HG02885 (cell line): ENCODE results near the gene ORM2.

ENCODE experiments used
- ATAC-seq: cut with Tn5 transposase; IDR thresholded peaks from one replicate; pipeline ENCODE4 v1.9.1; 2021; ENCODE audit warnings: mild to moderate bottlenecking; ENCODE audit not compliant: unreplicated experiment, poor library complexity

The ORM2 gene

DNA sequence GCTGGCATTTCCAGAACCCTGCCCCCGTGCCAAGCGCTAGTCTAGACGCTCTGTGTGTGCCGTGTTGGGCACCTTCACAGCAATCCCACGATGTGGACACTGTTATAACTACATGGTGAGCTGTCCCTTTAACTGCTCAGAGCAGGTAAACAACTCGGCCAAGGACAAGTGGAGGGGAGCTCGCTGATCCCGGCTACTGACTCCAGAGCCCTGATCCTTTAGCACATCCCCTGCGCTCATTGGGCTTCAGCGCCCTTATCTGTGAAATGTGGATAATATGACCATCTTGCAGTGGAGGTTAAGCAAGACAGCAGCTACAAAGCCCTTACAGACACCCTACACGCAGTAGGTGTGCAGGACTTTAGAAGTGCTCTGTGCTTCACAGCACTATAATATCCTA lies 16.5 kb downstream of the ORM2 start:
- ATAC-seq = no peak

DNA sequence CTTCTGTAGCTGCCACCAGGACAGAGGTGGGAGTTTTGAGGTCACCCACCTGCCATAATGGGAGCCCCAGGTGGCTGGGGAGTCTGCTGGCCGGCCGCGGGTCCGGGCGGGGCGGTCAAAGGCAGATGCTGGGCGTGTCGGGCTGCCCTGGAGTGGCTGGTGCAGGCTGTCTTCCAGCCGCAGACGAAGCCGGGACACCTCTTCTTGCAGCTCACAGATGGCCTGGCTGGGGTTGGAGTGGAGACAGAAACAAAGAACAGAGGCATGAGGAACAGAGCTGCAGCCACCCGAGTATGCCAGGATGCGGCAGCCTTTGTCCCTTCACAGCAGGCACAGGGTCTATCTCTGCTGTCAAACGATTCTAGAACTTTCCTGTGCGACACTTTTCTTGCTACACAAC lies 18.0 kb downstream of the ORM2 start:
- no peak for ATAC-seq

DNA sequence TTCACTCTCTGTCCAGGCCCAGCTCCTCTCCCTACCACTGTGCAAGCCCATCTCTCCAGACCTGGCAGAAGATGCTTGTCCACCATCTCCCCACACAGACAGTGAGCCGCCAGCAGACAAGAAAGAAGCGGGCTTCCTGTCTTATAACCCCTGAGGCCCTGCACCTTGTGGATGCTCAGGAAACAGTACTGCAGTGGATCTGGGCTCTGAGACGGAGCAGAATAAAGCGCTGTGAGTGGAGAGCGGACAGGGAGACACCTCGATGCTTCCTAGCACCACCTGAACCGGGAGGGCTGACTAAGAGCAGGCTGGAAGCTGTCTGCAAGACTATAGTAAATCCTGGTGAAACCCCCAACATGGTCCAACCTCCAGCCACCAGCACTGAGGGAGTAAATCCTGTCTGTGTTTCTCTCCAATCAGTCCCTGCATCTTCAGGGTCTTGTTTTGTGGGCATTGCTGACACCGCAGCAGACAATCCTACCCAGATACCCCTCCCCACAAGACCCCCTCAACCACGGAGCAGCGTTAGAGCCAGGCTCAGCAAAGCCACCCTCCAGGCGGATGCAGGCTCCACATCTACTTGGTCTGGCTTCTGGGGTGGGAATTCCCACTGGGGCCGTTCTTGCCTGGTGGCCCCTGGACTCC lies 18.7 kb downstream of the ORM2 start:
- ATAC-seq = no peak

DNA sequence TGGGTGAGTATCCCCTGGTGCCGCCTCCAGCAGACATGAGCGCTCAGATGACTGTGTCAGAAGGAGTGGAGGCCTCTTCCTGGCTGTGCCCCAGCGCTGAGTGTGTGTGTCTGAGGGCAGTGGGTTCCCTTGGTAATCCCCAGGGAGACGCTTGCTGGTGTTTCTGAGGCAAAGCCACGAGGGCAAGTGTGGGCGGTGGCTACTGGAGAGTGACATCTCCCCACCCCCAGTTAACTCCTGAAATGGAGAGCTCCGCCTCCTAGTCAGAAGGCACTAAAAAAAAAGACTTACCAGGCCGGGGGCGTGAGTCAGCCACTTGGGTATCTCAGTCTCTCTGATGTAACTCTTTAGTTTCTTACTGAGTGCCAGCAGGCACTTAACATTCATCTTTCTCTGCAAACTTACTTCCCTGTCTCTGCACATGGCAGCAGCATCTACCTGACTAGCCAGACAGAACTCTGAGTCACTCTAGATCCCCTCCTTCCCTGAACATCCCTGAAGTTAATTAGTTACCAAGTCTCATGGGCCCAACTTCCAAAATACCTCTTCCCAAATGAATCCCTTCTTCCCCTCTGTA lies 19.3 kb downstream of the ORM2 start:
- peak; percentile 88 for ATAC-seq

DNA sequence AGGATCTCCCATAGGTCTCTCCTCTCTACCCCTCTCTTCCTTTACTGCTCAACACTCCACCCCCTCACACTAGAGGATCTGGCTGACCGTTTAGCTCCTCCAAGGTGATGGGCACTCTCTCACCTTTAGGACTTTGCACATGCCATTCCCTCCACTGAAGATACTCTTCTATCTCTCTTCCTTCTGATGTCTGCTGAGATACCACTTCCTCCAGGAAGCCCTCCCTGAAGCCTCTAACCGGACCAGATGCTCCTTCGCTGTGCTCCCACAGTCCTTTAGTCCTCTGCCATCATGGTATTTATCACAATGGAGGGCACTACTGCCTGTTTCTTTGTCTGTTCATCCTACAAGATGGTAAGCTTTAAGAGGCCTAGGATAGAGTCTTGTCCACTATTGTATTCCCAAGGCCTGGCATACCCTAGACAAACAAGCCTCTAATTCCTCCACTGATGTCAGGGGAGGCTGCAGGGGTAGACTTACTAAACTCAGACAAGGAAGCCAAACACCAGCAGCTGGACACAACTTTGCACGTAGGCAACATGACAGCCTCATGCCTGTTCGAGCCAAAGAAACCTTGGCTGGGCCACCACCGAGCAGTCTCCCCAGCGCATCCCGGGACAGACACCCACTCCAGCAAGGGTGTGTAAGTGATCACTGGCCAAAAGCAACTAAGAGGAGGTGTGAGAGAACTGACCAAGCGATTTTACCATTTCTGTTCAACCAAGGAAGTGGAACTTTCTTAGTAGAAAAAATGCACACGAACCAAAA lies 20.2 kb downstream of the ORM2 start:
- no peak for ATAC-seq

DNA sequence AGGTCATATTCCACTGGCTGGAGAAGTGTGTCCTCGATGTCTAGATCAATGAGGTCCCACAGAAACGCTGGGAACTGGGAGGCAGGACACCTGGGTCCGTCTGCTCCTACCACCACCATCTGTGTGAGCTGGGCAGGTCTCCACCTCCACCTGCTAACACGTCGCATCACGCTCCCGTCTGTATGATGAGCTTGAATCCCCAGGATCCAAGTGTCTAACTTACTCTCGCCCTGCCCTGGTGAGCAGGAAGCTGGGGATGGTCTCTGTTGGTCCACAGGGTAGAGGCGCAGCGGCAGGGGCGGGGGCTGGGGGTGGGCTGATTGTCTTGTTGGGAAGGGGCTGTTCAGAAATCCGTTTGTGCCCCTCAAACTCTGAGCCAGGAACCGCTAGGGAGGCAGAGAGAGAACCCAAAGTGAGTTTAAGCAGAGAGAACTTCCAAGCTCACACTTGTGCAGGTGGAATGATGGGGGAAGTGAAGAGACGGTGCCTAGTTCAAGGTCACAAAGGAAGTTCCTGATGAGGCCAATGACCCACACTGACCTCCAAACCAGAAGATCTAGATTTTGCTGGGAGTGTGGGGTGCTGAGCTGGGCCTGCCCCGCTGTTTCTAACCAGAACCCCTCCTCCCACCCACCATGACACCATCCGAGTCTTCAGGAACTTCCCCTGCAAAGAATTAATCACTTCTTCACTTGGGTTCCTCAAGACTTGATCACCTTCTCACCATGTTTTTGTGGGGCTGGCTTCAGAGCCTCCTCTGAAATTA lies 21.1 kb downstream of the ORM2 start:
- ATAC-seq = no peak

DNA sequence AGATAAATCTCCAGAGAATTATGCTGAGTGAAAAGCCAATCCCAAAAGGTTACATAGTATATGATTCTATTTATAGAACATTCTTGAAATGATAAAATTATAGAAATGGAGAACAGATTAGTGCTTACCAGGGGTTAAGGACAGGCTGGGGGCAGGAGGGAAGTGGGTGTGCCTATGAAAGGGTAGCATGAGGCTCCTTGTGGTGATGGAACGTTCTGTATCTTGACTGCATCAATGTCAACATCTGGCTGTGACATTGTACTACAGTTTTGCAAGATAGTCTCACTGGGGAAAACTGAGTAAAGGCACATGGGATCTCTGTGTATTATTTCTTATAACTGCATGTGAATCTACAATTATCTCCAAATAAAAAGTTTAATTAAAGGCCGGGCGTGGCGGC lies 22.3 kb downstream of the ORM2 start:
- ATAC-seq = no peak

DNA sequence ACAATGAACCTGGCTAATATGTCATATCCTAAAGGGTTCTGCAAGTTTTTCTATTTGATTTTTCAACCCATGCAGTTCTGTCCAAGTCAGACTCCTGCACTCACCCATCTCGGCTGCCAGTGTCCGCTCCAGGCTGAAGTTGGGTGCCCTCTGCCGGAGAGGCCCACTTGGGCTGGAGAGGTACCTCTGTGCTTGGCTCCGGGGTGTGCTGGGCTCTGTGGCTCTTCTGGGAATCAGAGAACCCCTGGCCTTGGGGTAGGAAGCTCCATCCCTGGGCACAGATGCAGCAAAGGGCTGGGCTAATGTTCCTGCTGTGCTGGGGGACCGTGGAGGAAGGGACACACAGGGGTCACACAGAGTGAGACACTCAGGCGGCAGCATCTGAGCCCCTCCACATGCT lies 26.2 kb downstream of the ORM2 start:
- ATAC-seq = no peak

DNA sequence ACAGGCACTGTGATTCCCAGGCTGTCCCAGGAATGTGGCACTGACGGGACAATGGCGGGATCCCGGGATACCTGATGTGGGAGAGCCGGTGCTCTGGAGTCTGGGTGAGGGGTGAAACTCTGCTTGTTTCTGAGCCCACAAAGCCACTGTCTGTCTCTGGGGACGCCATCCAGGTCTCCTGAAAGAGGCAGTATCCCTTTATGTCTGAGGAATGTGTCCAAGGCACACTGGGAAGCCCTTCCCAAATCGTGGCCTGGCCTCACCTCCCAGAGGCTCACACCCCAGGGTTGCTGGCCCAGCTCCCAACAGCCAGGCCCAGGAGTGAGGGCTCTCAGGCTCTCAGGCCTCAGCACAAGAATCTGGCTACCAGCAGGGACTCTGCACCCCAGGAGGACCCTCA lies 27.1 kb downstream of the ORM2 start:
- no peak for ATAC-seq

DNA sequence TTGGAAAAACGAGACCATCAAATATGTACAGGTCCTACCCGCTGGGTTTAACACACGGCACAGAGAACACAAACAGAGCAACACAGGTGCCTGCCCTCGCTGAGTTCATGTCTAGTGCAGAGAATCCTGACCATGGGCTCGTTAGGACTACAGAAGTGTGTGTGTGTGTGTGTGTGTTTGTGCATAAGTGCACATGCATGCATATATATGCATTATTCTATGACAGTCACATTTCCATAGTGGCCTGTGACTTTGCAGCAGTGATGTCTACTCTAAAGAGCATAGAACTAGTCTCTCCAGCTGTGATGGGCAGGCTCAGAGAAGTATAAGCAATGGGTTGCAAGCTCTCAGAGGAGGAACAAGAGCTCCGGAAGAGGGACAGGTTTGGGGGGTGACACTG lies 27.7 kb downstream of the ORM2 start:
- ATAC-seq = no peak

DNA sequence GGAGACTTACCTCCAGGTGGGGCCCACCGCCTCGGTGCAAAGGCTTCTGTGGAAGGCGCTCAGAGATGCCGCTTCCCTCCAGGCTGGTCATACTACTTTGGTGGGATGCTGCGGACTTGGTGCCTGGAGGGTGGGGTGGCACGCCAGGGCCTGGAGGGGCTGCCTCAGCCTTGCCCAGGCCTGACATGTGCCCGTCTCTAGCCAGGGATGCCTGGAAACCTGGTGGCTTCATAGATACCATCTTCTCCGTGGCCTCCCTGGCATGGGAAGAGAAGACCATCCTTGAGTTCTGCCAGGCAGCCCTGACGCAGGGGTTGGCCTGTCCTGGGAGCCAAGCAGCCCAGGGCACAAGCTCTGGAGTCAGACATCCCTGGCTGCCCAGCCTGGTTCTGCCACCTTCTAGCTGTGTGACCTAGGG lies 28.3 kb downstream of the ORM2 start:
- ATAC-seq = no peak

DNA sequence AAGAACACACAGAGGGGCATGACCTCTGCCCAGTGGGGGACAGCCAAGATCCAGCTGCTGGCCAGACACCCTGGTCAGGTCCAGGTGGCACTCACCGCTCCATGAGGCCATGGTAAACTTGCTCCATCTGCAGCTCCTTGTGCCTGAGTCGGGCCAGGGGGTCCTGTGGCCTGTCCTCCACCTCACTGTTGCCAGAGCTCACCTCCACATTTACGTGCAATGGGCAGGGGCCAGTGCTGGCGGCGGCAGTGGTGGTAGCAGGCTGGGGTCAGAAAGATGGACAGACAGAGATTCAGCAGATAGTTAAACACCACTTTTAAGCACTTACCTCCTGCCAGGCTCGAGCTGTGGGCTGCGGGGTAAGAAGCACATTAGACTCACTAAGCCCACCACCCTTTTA lies 30.1 kb downstream of the ORM2 start:
- ATAC-seq = no peak

DNA sequence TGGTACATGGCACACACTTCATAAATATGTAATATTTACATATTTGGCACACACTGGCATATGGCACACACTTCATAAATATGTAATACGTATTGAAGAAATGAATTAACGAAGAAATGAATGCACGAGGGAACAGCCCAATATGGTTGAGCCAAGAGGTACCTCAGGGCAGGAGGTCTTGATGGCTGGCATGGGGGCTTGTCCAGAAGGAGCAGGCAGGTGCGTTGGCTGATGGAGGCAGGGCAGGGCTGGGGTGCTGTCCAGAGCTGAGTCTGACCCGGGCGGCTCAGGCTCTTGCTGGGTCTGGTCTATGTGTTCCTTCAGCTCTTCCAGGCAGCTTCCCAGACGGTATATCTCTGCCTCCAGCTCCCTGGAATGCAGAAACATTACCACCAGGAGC lies 31.9 kb downstream of the ORM2 start:
- no peak for ATAC-seq

DNA sequence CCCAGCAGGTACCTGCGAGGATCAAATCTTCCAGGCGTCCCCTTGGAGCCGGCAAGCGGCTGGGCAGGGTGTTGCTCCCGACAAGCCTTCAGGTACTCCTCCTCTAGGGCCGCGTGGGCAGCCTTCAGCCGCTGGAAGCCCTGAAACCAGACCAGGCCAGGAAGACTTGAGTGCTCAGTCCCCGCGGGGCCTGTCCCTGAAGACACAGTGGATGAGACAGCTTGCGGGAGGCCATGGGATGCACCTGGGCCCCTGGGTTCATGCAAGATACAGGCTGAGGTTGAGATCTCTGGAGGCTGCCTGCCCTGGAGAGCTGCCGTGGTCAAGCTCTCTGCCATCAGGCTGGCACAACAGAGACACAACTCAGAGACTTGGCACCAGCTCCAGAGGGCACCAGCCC lies 32.7 kb downstream of the ORM2 start:
- ATAC-seq = no peak

DNA sequence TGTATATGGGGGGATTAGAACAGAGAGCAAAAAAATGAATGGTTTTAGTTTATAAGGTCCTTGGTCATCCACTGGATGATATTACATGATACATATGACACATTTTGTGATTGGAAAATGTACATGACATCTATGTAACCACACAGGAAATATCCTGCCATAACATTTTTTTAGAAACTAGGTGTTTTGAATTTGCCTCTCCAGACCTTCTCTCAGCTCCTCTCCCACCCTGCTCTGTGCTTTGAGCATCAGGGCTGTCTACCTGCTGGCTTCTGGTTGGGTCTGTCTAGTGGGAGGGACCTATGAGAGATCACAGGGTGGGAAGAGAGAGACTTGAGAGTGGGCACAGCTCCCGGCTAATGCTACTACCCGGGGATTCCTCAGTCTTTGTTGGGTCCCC lies 33.8 kb downstream of the ORM2 start:
- ATAC-seq = no peak

DNA sequence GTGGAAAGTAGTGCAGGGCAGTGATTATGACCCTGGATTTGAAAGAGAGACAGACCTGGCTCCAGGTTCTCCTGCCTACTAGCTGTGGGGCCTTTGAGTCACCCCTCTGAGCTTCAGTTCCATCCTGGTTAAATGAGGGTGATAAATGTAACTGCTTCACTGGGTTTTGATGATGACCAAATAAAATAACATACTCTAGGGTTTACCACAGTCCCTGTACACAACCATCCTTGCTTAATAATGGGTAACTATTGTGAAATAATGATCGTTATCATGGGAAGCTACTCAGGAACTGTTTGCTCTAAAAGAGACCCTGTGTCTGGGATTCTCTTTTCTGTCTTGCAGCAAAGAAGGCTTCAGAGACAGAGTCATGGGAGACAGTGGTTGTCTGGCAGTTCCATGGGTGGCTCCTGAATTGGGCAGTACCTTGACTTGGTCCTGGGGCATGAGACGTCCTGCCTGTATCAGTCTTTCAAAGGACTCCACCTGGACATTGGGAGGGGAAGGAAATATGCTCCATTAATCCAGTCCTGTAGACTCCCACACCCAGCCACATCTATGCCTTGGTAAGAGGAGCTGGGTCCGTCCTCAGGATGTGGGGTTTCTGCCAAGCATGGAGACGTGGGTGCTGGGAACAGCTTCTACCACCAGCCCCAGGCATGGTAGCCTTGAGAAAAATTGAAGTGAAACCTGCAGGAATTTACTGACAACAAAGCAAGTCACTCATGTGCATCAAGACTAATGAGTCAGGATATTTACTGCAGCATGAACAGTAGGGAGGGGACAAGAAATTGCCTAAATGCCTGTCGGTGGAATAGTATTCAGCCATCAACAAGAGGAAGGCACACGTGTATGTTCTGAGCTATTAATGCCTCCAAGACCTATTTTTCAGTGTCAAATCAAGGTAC lies 34.7 kb downstream of the ORM2 start:
- no peak for ATAC-seq

DNA sequence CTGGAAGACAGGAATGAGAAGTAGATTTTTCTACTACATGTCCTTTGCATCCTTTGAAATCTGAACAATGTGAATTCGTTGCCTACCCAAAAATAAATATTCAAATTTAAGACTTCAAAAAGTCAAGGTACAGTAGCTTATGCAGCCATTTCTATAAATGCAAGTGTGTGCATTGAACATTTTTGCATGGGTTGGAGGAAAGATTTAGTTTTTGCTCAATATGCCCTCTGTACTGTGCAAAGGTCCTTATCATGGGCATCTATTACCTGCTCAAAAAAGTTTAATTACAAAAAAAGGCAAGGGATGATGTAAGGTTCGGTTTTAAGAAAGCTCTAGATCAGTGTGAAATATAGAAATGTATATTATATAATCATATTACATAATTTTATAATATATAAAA lies 35.5 kb downstream of the ORM2 start:
- ATAC-seq = no peak

DNA sequence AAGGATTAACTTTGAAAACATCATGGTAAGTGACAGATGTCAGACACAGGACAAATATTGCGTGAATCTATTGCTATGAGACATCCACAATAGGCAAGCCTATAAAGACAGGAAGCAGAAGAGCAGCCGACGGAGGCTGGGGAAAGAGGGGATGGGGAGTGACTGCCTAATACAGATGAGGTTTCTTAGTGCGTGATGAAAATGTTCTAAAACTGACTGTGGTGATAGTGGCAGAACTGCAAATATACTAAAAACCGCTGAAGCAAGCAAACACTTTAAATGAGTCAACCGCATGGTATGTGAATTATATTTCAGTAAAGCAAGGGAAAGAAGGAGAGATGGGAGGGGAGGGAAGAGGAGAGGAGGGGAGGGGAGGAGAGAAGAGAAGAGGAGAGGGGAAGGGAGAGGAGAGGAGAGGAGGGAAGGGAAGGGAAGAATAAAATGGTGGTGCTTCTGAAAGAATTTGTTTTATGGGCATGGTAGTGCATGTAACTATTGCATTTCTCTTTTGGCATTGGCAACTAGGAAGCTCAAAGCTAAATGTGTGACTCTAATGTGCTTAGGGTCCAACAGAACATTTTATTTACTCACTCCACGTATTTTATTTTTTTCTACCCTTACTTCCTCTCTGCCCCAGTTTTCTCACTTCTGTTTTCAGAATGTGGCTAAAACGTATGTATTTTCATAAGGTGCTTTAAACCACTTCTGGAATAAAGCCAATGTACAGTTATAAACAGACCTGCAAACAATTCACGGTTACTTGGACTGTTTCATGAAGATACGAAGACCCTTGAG lies 36.9 kb downstream of the ORM2 start:
- ATAC-seq = peak; percentile 58

DNA sequence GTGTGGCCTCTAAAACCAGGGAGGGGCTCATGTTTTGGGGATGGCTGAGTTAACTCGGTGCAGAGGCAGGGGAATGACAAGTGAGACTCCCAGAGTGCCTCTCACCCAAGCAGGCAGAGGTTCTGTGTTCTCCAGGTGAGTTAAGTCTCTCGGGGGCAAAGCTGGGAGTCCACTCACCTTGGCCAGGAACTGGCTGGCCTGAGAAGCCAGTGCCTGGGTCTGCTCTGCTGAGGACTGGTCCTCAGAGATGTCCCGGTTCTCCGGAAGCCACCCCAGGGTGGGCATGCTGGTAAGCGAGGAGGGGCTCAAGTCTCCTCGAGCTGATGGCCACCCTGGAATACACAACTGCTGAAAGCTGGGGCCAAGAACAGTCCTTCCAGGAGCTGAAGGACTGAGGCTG lies 37.7 kb downstream of the ORM2 start:
- ATAC-seq = no peak
